WTC11 (cell line): ENCODE results near the gene OR6J1. TPM values are rescaled to one million over a fixed set of nuclear protein-coding genes. Genes with fewer than 3 reads are reported as not detected.

Experiments
- ATAC-seq: fragments of 200-7000 bp; cut with Tn5 transposase; 2 replicates; pipeline ENCODE4 v1.10.0; 2021; ENCODE audit warnings: mild to moderate bottlenecking, moderate library complexity
- CTCF ChIA-PET: fragments of 300-600 bp; sonication (Branson Sonifier 250); formaldehyde crosslinking; loops from one replicate; lab custom pipeline; 2021; ENCODE audit warnings: antibody characterized with exemption; lab: Charles Lee
- POLR2A ChIA-PET: fragments of 350-600 bp; sonication (Branson Sonifier 250); formaldehyde crosslinking; loops from one replicate; lab custom pipeline; 2021; ENCODE audit warnings: antibody characterized with exemption; lab: Charles Lee
- DNase-seq: peaks from one replicate; pipeline ENCODE4 v3.0.0; 2021; ENCODE audit warnings: low spot score
- H3K27ac Mint-ChIP-seq: 2 replicates; pipeline ENCODE4 v1.8.0; 2021; ENCODE audit warnings: mixed read lengths
- H3K27me3 Mint-ChIP-seq: 2 replicates; pipeline ENCODE4 v1.8.0; 2021; ENCODE audit warnings: low read depth, mild to moderate bottlenecking, moderate library complexity, mixed read lengths
- H3K36me3 Mint-ChIP-seq: 2 replicates; pipeline ENCODE4 v1.8.0; 2021; ENCODE audit warnings: mixed read lengths
- H3K4me1 Mint-ChIP-seq: 2 replicates; pipeline ENCODE4 v1.8.0; 2022; ENCODE audit warnings: mixed read lengths
- H3K4me3 Mint-ChIP-seq: 2 replicates; pipeline ENCODE4 v1.8.0; 2021; ENCODE audit warnings: mild to moderate bottlenecking, moderate library complexity, mixed read lengths
- H3K9me3 Mint-ChIP-seq: 2 replicates; pipeline ENCODE4 v1.8.0; 2021; ENCODE audit warnings: mixed read lengths
- ATF1 ChIP-seq: sonication (generic); formaldehyde crosslinking; IDR thresholded peaks from 2 replicates; pipeline ENCODE4 v1.8.1; 2023; ENCODE audit warnings: mild to moderate bottlenecking, moderate library complexity, missing genetic modification reagents
- CREB1 ChIP-seq: sonication (generic); formaldehyde crosslinking; IDR thresholded peaks from 2 replicates; pipeline ENCODE4 v1.8.0; 2023; ENCODE audit warnings: mild to moderate bottlenecking, missing genetic modification reagents
- ELF4 ChIP-seq: sonication (generic); formaldehyde crosslinking; IDR thresholded peaks from 2 replicates; pipeline ENCODE4 v1.8.1; 2022; ENCODE audit warnings: low read depth, mild to moderate bottlenecking, moderate library complexity, missing genetic modification reagents
- EMX1 ChIP-seq: fragments of 250-450 bp; sonication (Bioruptor Pico); IDR thresholded peaks from 2 replicates; pipeline ENCODE4 v1.8.0; 2021; ENCODE audit warnings: mild to moderate bottlenecking
- JUN ChIP-seq: sonication (generic); formaldehyde crosslinking; IDR thresholded peaks from 2 replicates; pipeline ENCODE4 v1.8.0; 2023; ENCODE audit warnings: mild to moderate bottlenecking, missing genetic modification reagents
- MXD4 ChIP-seq: fragments of 250-450 bp; sonication (Bioruptor Pico); IDR thresholded peaks from 2 replicates; pipeline ENCODE4 v1.8.0; 2021; ENCODE audit warnings: mild to moderate bottlenecking, moderate library complexity, borderline replicate concordance
- NR1H2 ChIP-seq: sonication (generic); formaldehyde crosslinking; IDR thresholded peaks from 2 replicates; pipeline ENCODE4 v1.9.0; 2021; ENCODE audit warnings: mild to moderate bottlenecking, moderate library complexity, missing genetic modification reagents
- NR2C2 ChIP-seq: sonication (generic); formaldehyde crosslinking; IDR thresholded peaks from 2 replicates; pipeline ENCODE4 v1.8.0; 2022; ENCODE audit warnings: mild to moderate bottlenecking, missing genetic modification reagents
- NR3C1 ChIP-seq: sonication (generic); formaldehyde crosslinking; conservative IDR thresholded peaks from 2 replicates; pipeline ENCODE4 v1.8.1; 2023; ENCODE audit warnings: low read depth, mild to moderate bottlenecking, missing genetic modification reagents
- SMAD3 ChIP-seq: sonication (generic); formaldehyde crosslinking; IDR thresholded peaks from 2 replicates; pipeline ENCODE4 v1.8.0; 2022; ENCODE audit warnings: missing genetic modification reagents, mild to moderate bottlenecking, borderline replicate concordance
- TCF7 ChIP-seq: sonication (generic); formaldehyde crosslinking; IDR thresholded peaks from 2 replicates; pipeline ENCODE4 v1.8.0; 2022; ENCODE audit warnings: mild to moderate bottlenecking, low read depth, missing genetic modification reagents, moderate library complexity
- ZNF121 ChIP-seq: sonication (generic); formaldehyde crosslinking; IDR thresholded peaks from 2 replicates; pipeline ENCODE4 v1.8.0; 2023; ENCODE audit warnings: missing genetic modification reagents
- ZNF138 ChIP-seq: sonication (generic); formaldehyde crosslinking; conservative IDR thresholded peaks from 2 replicates; pipeline ENCODE4 v1.8.1; 2022; ENCODE audit warnings: mild to moderate bottlenecking, moderate library complexity, missing genetic modification reagents
- ZNF263 ChIP-seq: sonication (generic); formaldehyde crosslinking; IDR thresholded peaks from 2 replicates; pipeline ENCODE4 v1.8.1; 2022; ENCODE audit warnings: low read depth, mild to moderate bottlenecking, moderate library complexity, missing genetic modification reagents
- ZNF416 ChIP-seq: fragments of 250-450 bp; sonication (Bioruptor Pico); IDR thresholded peaks from 2 replicates; pipeline ENCODE4 v1.9.0; 2021; ENCODE audit warnings: mild to moderate bottlenecking, inconsistent platforms
- total RNA-seq: library from RNA; stranded (reverse); gene quantifications from 3 replicates; pipeline ENCODE4 v1.2.3, GENCODE V29; 2021
- TF ChIP-seq, protein P1 (sequence below): sonication (generic); formaldehyde crosslinking; IDR thresholded peaks from 2 replicates; pipeline ENCODE4 v1.8.0; 2022; ENCODE audit warnings: mild to moderate bottlenecking, missing genetic modification reagents
- TF ChIP-seq, protein P2 (sequence below): fragments of 250-450 bp; sonication (Bioruptor Pico); IDR thresholded peaks from 2 replicates; pipeline ENCODE4 v1.9.0; 2021; ENCODE audit warnings: moderate library complexity, mild to moderate bottlenecking, inconsistent platforms, borderline replicate concordance
- TF ChIP-seq, protein P3 (sequence below): sonication (generic); formaldehyde crosslinking; IDR thresholded peaks from 2 replicates; pipeline ENCODE4 v1.8.1; 2022; ENCODE audit warnings: mild to moderate bottlenecking, missing genetic modification reagents, moderate library complexity, borderline replicate concordance
- TF ChIP-seq, protein P4 (sequence below): sonication (generic); formaldehyde crosslinking; IDR thresholded peaks from 2 replicates; pipeline ENCODE4 v1.8.1; 2023; ENCODE audit warnings: mild to moderate bottlenecking, missing genetic modification reagents, moderate library complexity
- TF ChIP-seq, protein P5 (sequence below): fragments of 250-450 bp; sonication (Bioruptor Pico); IDR thresholded peaks from 2 replicates; pipeline ENCODE4 v2.1.2; 2022; ENCODE audit warnings: mild to moderate bottlenecking, moderate library complexity
- TF ChIP-seq, protein P6 (sequence below): sonication (generic); formaldehyde crosslinking; IDR thresholded peaks from 2 replicates; pipeline ENCODE4 v1.8.0; 2022; ENCODE audit warnings: mild to moderate bottlenecking, missing genetic modification reagents
- TF ChIP-seq, protein P7 (sequence below): fragments of 250-450 bp; sonication (Bioruptor Pico); conservative IDR thresholded peaks from 2 replicates; pipeline ENCODE4 v1.9.0; 2021; ENCODE audit warnings: mild to moderate bottlenecking
- TF ChIP-seq, protein P8 (sequence below): sonication (generic); formaldehyde crosslinking; IDR thresholded peaks from 2 replicates; pipeline ENCODE4 v1.8.0; 2023; ENCODE audit warnings: missing genetic modification reagents, mild to moderate bottlenecking, borderline replicate concordance

The OR6J1 gene
- total RNA-seq, 1 experiment from 2014 or later = not detected

DNA sequence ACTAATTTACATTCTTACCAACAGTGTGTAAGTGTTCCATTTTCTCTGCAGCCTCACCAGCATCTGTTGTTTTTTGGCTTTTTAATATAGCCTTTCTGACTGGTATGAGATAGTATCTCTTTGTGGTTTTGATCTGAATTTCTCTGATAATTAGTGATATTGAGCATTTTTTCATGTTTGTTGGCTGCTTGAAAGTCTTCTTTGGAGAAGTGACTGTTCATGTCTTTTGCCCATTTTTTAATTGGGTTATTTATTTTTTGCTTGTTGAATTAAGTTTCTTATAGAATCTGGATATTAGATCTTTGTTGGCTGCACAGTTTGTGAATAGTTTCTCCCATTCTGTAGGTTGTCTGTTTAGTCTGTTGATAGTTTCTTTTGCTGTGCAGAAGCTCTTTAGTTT, 48.0 kb upstream of the OR6J1 start:
- TF ChIP-seq EMX1 (CRISPR knock-in tag) = no peak
- TF ChIP-seq TCF7 (CRISPR knock-in tag) = no peak
- TF ChIP-seq, protein P1, sequence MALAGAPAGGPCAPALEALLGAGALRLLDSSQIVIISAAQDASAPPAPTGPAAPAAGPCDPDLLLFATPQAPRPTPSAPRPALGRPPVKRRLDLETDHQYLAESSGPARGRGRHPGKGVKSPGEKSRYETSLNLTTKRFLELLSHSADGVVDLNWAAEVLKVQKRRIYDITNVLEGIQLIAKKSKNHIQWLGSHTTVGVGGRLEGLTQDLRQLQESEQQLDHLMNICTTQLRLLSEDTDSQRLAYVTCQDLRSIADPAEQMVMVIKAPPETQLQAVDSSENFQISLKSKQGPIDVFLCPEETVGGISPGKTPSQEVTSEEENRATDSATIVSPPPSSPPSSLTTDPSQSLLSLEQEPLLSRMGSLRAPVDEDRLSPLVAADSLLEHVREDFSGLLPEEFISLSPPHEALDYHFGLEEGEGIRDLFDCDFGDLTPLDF (CRISPR knock-in tag) = no peak
- TF ChIP-seq, protein P2, sequence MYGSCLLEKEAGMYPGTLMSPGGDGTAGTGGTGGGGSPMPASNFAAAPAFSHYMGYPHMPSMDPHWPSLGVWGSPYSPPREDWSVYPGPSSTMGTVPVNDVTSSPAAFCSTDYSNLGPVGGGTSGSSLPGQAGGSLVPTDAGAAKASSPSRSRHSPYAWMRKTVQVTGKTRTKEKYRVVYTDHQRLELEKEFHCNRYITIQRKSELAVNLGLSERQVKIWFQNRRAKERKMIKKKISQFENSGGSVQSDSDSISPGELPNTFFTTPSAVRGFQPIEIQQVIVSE (CRISPR knock-in tag) = no peak
- no peak for TF ChIP-seq ZNF138 (CRISPR knock-in tag)
- TF ChIP-seq ATF1 (CRISPR knock-in tag) = no peak
- no peak for TF ChIP-seq JUN
- no peak for TF ChIP-seq MXD4 (CRISPR knock-in tag)
- TF ChIP-seq, protein P3, sequence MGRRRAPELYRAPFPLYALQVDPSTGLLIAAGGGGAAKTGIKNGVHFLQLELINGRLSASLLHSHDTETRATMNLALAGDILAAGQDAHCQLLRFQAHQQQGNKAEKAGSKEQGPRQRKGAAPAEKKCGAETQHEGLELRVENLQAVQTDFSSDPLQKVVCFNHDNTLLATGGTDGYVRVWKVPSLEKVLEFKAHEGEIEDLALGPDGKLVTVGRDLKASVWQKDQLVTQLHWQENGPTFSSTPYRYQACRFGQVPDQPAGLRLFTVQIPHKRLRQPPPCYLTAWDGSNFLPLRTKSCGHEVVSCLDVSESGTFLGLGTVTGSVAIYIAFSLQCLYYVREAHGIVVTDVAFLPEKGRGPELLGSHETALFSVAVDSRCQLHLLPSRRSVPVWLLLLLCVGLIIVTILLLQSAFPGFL = no peak
- TF ChIP-seq, protein P4, sequence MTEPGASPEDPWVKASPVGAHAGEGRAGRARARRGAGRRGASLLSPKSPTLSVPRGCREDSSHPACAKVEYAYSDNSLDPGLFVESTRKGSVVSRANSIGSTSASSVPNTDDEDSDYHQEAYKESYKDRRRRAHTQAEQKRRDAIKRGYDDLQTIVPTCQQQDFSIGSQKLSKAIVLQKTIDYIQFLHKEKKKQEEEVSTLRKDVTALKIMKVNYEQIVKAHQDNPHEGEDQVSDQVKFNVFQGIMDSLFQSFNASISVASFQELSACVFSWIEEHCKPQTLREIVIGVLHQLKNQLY (CRISPR knock-in tag) = no peak
- no peak for TF ChIP-seq ZNF263
- TF ChIP-seq, protein P5, sequence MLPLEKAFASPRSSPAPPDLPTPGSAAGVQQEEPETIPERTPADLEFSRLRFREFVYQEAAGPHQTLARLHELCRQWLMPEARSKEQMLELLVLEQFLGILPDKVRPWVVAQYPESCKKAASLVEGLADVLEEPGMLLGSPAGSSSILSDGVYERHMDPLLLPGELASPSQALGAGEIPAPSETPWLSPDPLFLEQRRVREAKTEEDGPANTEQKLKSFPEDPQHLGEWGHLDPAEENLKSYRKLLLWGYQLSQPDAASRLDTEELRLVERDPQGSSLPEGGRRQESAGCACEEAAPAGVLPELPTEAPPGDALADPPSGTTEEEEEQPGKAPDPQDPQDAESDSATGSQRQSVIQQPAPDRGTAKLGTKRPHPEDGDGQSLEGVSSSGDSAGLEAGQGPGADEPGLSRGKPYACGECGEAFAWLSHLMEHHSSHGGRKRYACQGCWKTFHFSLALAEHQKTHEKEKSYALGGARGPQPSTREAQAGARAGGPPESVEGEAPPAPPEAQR (CRISPR knock-in tag) = no peak
- TF ChIP-seq CREB1 = no peak
- TF ChIP-seq ZNF416 (CRISPR knock-in tag) = no peak
- TF ChIP-seq, protein P6, sequence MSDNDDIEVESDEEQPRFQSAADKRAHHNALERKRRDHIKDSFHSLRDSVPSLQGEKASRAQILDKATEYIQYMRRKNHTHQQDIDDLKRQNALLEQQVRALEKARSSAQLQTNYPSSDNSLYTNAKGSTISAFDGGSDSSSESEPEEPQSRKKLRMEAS (CRISPR knock-in tag) = no peak
- TF ChIP-seq, all 79 proteins: peak for 0
- Mint-ChIP-seq H3K36me3 (peaks cover 4% of the 10 kb centered on the region; the same call in 1 of the 2 replicates), H3K4me3 (no peak overlapping the region), H3K4me1 (no peaks in the 10 kb centered on the region), H3K27me3 (peaks cover 24% of the 10 kb centered on the region), H3K27ac (no peak overlapping the region), H3K9me3 (peaks cover 26% of the 10 kb centered on the region)
- POLR2A ChIA-PET = no interaction called here
- DNase-seq (no peak), ATAC-seq (no peak)
- CTCF ChIA-PET = no interaction called here

DNA sequence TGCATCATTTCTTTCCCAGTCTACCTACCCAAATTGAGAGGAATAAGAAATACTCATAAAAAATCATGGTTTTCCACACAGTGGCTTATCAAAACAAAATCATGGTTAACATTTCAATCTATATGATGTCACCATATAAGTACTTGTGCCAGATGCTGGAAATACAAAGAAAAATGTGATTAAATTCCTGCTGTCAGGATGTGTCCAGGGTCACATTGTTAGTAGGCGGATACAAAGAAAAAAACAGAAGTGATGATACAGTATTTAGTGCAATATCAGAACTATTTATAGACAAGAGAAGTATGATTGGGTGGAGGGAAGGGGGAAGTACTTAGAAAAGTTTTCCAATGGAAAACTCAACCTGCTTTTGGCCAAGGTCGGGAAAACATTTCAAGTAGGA, 47.0 kb upstream of the OR6J1 start:
- ChIA-PET CTCF (no interaction called here), POLR2A (no interaction called here)
- no peak overlapping the region for H3K4me3 Mint-ChIP-seq
- TF ChIP-seq NR2C2 (CRISPR knock-in tag) = no peak
- TF ChIP-seq, protein P7, sequence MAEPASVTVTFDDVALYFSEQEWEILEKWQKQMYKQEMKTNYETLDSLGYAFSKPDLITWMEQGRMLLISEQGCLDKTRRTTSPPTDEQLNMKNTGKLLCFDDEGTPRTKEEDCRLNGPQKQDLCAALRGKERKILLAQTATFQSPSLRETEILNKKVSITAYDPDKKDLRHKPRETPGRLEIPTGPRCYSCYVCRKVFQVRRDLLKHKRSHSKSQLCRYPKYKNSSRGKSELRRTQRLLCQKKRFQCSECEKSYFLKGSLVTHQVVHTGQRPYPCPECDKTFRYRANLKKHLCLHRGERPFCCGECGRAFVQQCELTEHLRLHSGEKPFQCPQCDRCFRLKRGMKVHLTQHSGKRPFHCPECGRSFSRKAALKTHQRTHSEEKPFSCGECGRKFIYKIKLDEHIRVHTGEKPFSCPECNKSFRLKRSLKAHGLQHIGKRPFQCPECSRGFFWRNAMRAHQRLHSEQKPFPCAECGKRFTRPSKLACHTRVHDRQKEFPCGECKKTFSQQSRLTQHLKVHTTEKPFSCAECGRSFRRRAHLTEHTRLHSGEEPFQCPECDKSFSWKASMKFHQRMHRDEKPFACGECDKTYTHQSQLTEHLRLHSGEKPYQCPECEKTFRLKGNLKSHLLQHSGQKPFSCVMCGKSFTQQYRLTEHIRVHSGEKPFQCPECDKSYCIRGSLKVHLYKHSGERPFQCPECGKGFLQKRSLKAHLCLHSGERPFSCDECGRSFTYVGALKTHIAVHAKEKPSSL (CRISPR knock-in tag) = no peak
- TF ChIP-seq NR3C1 (CRISPR knock-in tag) = no peak
- no peak for TF ChIP-seq SMAD3 (CRISPR knock-in tag)
- TF ChIP-seq NR1H2 (CRISPR knock-in tag) = no peak
- TF ChIP-seq, protein P8, sequence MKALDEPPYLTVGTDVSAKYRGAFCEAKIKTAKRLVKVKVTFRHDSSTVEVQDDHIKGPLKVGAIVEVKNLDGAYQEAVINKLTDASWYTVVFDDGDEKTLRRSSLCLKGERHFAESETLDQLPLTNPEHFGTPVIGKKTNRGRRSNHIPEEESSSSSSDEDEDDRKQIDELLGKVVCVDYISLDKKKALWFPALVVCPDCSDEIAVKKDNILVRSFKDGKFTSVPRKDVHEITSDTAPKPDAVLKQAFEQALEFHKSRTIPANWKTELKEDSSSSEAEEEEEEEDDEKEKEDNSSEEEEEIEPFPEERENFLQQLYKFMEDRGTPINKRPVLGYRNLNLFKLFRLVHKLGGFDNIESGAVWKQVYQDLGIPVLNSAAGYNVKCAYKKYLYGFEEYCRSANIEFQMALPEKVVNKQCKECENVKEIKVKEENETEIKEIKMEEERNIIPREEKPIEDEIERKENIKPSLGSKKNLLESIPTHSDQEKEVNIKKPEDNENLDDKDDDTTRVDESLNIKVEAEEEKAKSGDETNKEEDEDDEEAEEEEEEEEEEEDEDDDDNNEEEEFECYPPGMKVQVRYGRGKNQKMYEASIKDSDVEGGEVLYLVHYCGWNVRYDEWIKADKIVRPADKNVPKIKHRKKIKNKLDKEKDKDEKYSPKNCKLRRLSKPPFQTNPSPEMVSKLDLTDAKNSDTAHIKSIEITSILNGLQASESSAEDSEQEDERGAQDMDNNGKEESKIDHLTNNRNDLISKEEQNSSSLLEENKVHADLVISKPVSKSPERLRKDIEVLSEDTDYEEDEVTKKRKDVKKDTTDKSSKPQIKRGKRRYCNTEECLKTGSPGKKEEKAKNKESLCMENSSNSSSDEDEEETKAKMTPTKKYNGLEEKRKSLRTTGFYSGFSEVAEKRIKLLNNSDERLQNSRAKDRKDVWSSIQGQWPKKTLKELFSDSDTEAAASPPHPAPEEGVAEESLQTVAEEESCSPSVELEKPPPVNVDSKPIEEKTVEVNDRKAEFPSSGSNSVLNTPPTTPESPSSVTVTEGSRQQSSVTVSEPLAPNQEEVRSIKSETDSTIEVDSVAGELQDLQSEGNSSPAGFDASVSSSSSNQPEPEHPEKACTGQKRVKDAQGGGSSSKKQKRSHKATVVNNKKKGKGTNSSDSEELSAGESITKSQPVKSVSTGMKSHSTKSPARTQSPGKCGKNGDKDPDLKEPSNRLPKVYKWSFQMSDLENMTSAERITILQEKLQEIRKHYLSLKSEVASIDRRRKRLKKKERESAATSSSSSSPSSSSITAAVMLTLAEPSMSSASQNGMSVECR (CRISPR knock-in tag) = no peak
- no peak for TF ChIP-seq ZNF121
- no peak for TF ChIP-seq ELF4 (CRISPR knock-in tag)
- DNase-seq = no peak
- peaks cover 30% of the 10 kb centered on the region for H3K27me3 Mint-ChIP-seq
- H3K36me3 Mint-ChIP-seq = peaks cover 5% of the 10 kb centered on the region; the same call in 1 of the 2 replicates
- H3K27ac Mint-ChIP-seq = no peak overlapping the region
- no peaks in the 10 kb centered on the region; the same call in 1 of the 2 replicates for H3K4me1 Mint-ChIP-seq
- H3K9me3 Mint-ChIP-seq = peaks cover 32% of the 10 kb centered on the region
- no peak for ATAC-seq
